Bronchial epithelial cell (primary cell): ENCODE data around the gene MALRD1. TPM values are rescaled to one million over a fixed set of nuclear protein-coding genes. Genes with fewer than 3 reads are reported as not detected.

Source experiments
- DNase-seq: peaks from one replicate; pipeline ENCODE4 v3.0.0-alpha.2; 2010; ENCODE audit warnings: low read depth
- FAIRE-seq: peaks from 2 replicates; lab custom pipeline; 2011; peaks lifted over from hg19 to GRCh38; lab: Jason Lieb, UNC
- H3K27me3 ChIP-seq: 2 replicates; pipeline ENCODE4 v1.5.1; 2011; ENCODE audit warnings: low read length; ENCODE audit not compliant: control insufficient read depth, insufficient read depth
- H3K36me3 ChIP-seq: 2 replicates; pipeline ENCODE4 v1.5.1; 2011; ENCODE audit warnings: low read length; ENCODE audit not compliant: control insufficient read depth, insufficient read depth
- H3K4me3 ChIP-seq: 2 replicates; pipeline ENCODE4 v1.5.1; 2011; ENCODE audit warnings: mild to moderate bottlenecking, low read depth, low read length, control low read depth
- total RNA-seq: library from RNA; depleted of rRNA; stranded (reverse); fragments of >200 nt; gene quantifications from 2 replicates; pipeline ENCODE4 v1.2.1, GENCODE V29; 2014
- TF ChIP-seq, protein P1 (sequence below): IDR thresholded peaks from 2 replicates; pipeline ENCODE4 v1.5.1; 2011; ENCODE audit warnings: mild to moderate bottlenecking, moderate library complexity, low read length, control low read depth, inconsistent platforms; ENCODE audit not compliant: insufficient read depth, severe bottlenecking

MALRD1 gene
- total RNA-seq, 1 donor from 2014 or later, result not detected

DNA sequence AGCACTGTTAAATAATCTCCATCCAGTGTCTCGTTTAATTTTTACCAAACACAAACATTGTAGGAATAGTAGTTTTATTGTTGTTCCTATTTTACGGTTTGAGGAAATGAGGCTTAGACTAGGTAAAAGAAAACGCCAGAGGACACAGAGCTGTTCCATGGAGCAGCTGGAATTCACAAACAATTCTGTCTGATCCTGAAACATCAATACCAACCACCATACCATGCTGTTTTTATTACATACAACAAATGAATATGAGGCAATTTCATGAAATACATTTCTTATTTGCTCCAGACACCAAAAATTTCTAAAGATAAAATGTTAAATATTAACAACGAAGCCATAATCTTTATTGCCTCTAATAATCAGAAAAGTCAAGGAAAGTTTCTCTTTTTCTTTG is 9.4 kb downstream of the MALRD1 start:
- no peak overlapping the region for H3K4me3 ChIP-seq
- no peaks in the 10 kb centered on the region for H3K36me3 ChIP-seq
- TF ChIP-seq, protein P1, sequence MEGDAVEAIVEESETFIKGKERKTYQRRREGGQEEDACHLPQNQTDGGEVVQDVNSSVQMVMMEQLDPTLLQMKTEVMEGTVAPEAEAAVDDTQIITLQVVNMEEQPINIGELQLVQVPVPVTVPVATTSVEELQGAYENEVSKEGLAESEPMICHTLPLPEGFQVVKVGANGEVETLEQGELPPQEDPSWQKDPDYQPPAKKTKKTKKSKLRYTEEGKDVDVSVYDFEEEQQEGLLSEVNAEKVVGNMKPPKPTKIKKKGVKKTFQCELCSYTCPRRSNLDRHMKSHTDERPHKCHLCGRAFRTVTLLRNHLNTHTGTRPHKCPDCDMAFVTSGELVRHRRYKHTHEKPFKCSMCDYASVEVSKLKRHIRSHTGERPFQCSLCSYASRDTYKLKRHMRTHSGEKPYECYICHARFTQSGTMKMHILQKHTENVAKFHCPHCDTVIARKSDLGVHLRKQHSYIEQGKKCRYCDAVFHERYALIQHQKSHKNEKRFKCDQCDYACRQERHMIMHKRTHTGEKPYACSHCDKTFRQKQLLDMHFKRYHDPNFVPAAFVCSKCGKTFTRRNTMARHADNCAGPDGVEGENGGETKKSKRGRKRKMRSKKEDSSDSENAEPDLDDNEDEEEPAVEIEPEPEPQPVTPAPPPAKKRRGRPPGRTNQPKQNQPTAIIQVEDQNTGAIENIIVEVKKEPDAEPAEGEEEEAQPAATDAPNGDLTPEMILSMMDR, result no peak
- no peak for DNase-seq
- H3K27me3 ChIP-seq, result no peaks in the 10 kb centered on the region
- FAIRE-seq, result no peak

DNA sequence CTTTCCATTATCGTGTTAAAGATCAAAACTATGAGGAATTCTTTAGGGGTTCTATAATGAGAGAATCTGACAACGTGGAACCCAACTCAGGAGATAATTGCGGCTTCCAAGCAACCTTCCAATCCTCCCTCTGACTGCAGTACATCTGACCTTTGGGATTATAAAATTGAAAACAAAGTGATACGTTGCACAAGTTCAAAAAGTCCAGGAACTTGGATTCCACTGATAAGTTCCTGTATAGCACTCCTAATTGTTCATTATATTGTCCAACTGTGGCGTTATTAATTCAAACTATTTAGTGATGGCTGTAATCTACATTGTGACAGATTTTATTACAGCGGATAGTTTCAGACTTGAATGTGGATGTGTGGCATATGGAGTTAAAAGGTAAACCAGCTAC is 15.4 kb downstream of the MALRD1 start:
- FAIRE-seq (no peak), DNase-seq (no peak)
- Histone ChIP-seq H3K4me3 (no peak overlapping the region), H3K27me3 (no peaks in the 10 kb centered on the region), H3K36me3 (no peaks in the 10 kb centered on the region)
- TF ChIP-seq, protein P1, result no peak

GRCh38 chr10:19071946-19072345 is 23.3 kb downstream of the MALRD1 start:
- FAIRE-seq (no peak), DNase-seq (no peak)
- H3K36me3 ChIP-seq, result no peaks in the 10 kb centered on the region
- TF ChIP-seq, protein P1, result no peak
- no peak overlapping the region for H3K4me3 ChIP-seq
- no peaks in the 10 kb centered on the region for H3K27me3 ChIP-seq

GRCh38 chr10:19077276-19077675 is 28.7 kb downstream of the MALRD1 start:
- TF ChIP-seq, protein P1, result no peak
- DNase-seq (no peak), FAIRE-seq (no peak)
- no peak overlapping the region for H3K4me3 ChIP-seq
- H3K36me3 ChIP-seq, result no peaks in the 10 kb centered on the region
- H3K27me3 ChIP-seq, result no peaks in the 10 kb centered on the region

- Histone ChIP-seq H3K4me3 (no peak overlapping the region), H3K27me3 (no peaks in the 10 kb centered on the region), H3K36me3 (no peaks in the 10 kb centered on the region)
- DNase-seq, result no peak
- TF ChIP-seq, protein P1, result no peak
- no peak for FAIRE-seq
Measured at GRCh38 chr10:19096501-19097073, 48.0 kb downstream of the MALRD1 start.

- Histone ChIP-seq H3K36me3 (no peaks in the 10 kb centered on the region), H3K4me3 (no peak overlapping the region), H3K27me3 (no peaks in the 10 kb centered on the region)
- FAIRE-seq, result no peak
- no peak for DNase-seq
- TF ChIP-seq, protein P1, result no peak
Measured at GRCh38 chr10:19097151-19097550, 48.5 kb downstream of the MALRD1 start.
